Endothelial cell of umbilical vein (primary cell): ENCODE results near the gene MEI4. TPM values are rescaled to one million over a fixed set of nuclear protein-coding genes. Genes with fewer than 3 reads are reported as not detected.
"Not testable (repeated sequence)": the region's sequence is repeated elsewhere in the genome, so short reads cannot be mapped to it uniquely, and the experiment has no call there.

Source experiments
- BruUV-seq: library from RNA; stranded (reverse); fragments of 400-500 nt; replicated peaks from 2 replicates; lab custom pipeline; 2021; lab: Mats Ljungman, UMichigan
- CTCF ChIA-PET: fragments of 300-600, 350-600 bp; sonication (Branson Sonifier 250); formaldehyde crosslinking; loops from one replicate; lab custom pipeline; 2021; ENCODE audit warnings: antibody characterized with exemption, inconsistent platforms; lab: Charles Lee
- POLR2A ChIA-PET: fragments of 300-600, 350-600 bp; sonication (Branson Sonifier 250); formaldehyde crosslinking; loops from one replicate; lab custom pipeline; 2021; ENCODE audit warnings: antibody characterized with exemption, inconsistent platforms; lab: Charles Lee
- DNase-seq: peaks from one replicate; pipeline ENCODE4 v3.0.0-alpha.2; 2011; ENCODE audit warnings: low read depth, low spot score
- FAIRE-seq: peaks from 2 replicates; lab custom pipeline; 2011; peaks lifted over from hg19 to GRCh38; lab: Jason Lieb, UNC
- H2AFZ ChIP-seq: 2 replicates; pipeline ENCODE4 v1.6.0; 2012; ENCODE audit warnings: low read depth, low read length, control low read depth, inconsistent platforms
- H3K27ac ChIP-seq: 2 replicates; pipeline ENCODE4 v1.5.1; 2011; ENCODE audit warnings: low read depth, mild to moderate bottlenecking, control low read depth, low read length, moderate library complexity; ENCODE audit not compliant: insufficient read depth
- H3K27me3 ChIP-seq, 2 experiments: 2 replicates each; pipeline versions ENCODE4 v1.6.0 to v1.6.1; 2011; ENCODE audit warnings: low read length in 2 of 2, mixed read lengths in 1 of 2; ENCODE audit not compliant: control insufficient read depth in 2 of 2, insufficient read depth in 2 of 2
- H3K36me3 ChIP-seq, 2 experiments: 2 replicates in 1 of 2; 3 replicates in 1 of 2; pipeline ENCODE4 v1.5.1; 2011; ENCODE audit warnings: low read length in 2 of 2, mild to moderate bottlenecking in 1 of 2, moderate library complexity in 1 of 2; ENCODE audit not compliant: control insufficient read depth in 2 of 2, insufficient read depth in 2 of 2; ENCODE audit errors: extremely low read depth in 1 of 2
- H3K4me1 ChIP-seq: 3 replicates; pipeline ENCODE4 v1.5.1; 2011; ENCODE audit warnings: mild to moderate bottlenecking, low read length; ENCODE audit not compliant: control insufficient read depth, insufficient read depth; ENCODE audit errors: extremely low read depth
- H3K4me2 ChIP-seq: 2 replicates; pipeline ENCODE4 v1.6.1; 2011; ENCODE audit warnings: low read length, control low read depth, mixed read lengths; ENCODE audit not compliant: insufficient read depth
- H3K4me3 ChIP-seq, 3 experiments: fragments of 200-600 bp in 1 of 3; sonication (generic), shearing (Covaris generic) in 1 of 3; replicated peaks in 1 of 3; 2 replicates each; pipeline ENCODE4 v1.5.1; 2011 to 2016; ENCODE audit warnings: control low read depth in 3 of 3, low read length in 3 of 3, mild to moderate bottlenecking in 2 of 3, inconsistent platforms in 1 of 3, low read depth in 1 of 3, moderate library complexity in 1 of 3; ENCODE audit not compliant: insufficient read depth in 1 of 3
- H3K79me2 ChIP-seq: 2 replicates; pipeline ENCODE4 v1.6.0; 2012; ENCODE audit warnings: low read length, inconsistent platforms; ENCODE audit not compliant: control insufficient read depth, insufficient read depth
- H3K9ac ChIP-seq: replicated peaks from 2 replicates; pipeline ENCODE3; 2011; ENCODE audit warnings: low read length, control low read depth; ENCODE audit not compliant: insufficient read depth; ENCODE audit errors: extremely low read depth
- H3K9me1 ChIP-seq: replicated peaks from 3 replicates; pipeline ENCODE4 v1.6.0; 2011; ENCODE audit warnings: mild to moderate bottlenecking, low read length; ENCODE audit not compliant: control insufficient read depth, insufficient read depth; ENCODE audit errors: extremely low read depth
- H3K9me3 ChIP-seq: replicated peaks from 2 replicates; pipeline ENCODE4 v1.5.1; 2012; ENCODE audit warnings: low read length, inconsistent platforms; ENCODE audit not compliant: control insufficient read depth, insufficient read depth
- H4K20me1 ChIP-seq: replicated peaks from 2 replicates; pipeline ENCODE3; 2011; ENCODE audit warnings: mild to moderate bottlenecking, low read length; ENCODE audit not compliant: control insufficient read depth, insufficient read depth; ENCODE audit errors: extremely low read depth
- EZH2 ChIP-seq: IDR thresholded peaks from 2 replicates; pipeline ENCODE4 v1.6.1; 2012; ENCODE audit warnings: borderline replicate concordance, low read depth, mild to moderate bottlenecking, moderate library complexity, low read length, inconsistent platforms; ENCODE audit not compliant: severe bottlenecking
- FOS ChIP-seq: IDR thresholded peaks from 2 replicates; pipeline ENCODE4 v1.6.1; 2011; ENCODE audit warnings: mild to moderate bottlenecking, low read length, moderate library complexity, borderline replicate concordance; ENCODE audit not compliant: insufficient read depth
- GATA2 ChIP-seq: IDR thresholded peaks from 2 replicates; pipeline ENCODE4 v1.7.0; 2011; ENCODE audit warnings: low read depth, mild to moderate bottlenecking, moderate library complexity, mixed read lengths, low read length; ENCODE audit not compliant: insufficient read length, insufficient read depth
- JUN ChIP-seq: IDR thresholded peaks from 2 replicates; pipeline ENCODE4 v1.6.1; 2011; ENCODE audit warnings: borderline replicate concordance, low read depth; ENCODE audit not compliant: insufficient read length, insufficient read depth
- MYC ChIP-seq: IDR thresholded peaks from one replicate; pipeline ENCODE4 v1.6.1; 2011; ENCODE audit warnings: mild to moderate bottlenecking, low read depth, low read length
- POLR2A ChIP-seq: IDR thresholded peaks from 2 replicates; pipeline ENCODE4 v1.6.1; 2012; ENCODE audit warnings: low read depth, mild to moderate bottlenecking, control low read depth, low read length
- POLR2AphosphoS5 ChIP-seq: IDR thresholded peaks from 2 replicates; pipeline ENCODE4 v1.6.1; 2012; ENCODE audit warnings: low read depth, mild to moderate bottlenecking, control low read depth, low read length, moderate library complexity; ENCODE audit not compliant: insufficient read depth
- dilution Hi-C: fragments of 300-500 bp; cut with MboI; formaldehyde crosslinking; loops from one replicate; pipeline ENCODE4 v1.15.0; 2019; ENCODE audit warnings: low sequenced_read_pairs; ENCODE audit not compliant: extremely low pct_ligation_motif_present
- intact Hi-C: fragments of 100-400 bp; cut with micrococcal nuclease; formaldehyde crosslinking; loops from one replicate; pipeline ENCODE4 v1.10.0; 2022
- polyA plus RNA-seq, 4 experiments: library from polyadenylated mRNA; depleted of rRNA in 3 of 4; stranded (reverse) in 3 of 4; unstranded in 1 of 4; fragments of >200 nt; gene quantifications; 2 replicates each; pipeline versions ENCODE4 v1.2.1 to v1.2.3, GENCODE V29; 2011 to 2012; ENCODE audit warnings: missing spikeins in 1 of 4
- total RNA-seq: library from RNA; stranded (reverse); gene quantifications from 2 replicates; pipeline ENCODE4 v1.2.3, GENCODE V29; 2021
- TF ChIP-seq, protein P1 (sequence below), 2 donors: IDR thresholded peaks; 1 replicate in 1 of 2; 2 replicates in 1 of 2; pipeline ENCODE4 v1.5.1; 2011; ENCODE audit warnings: low read length in 2 of 2, mild to moderate bottlenecking in 2 of 2, moderate library complexity in 2 of 2, control low read depth in 1 of 2, inconsistent platforms in 1 of 2, low read depth in 1 of 2; ENCODE audit not compliant: insufficient read depth in 1 of 2; ENCODE audit errors: extremely low read depth in 1 of 2
- TF ChIP-seq, protein P2 (sequence below): IDR thresholded peaks from 2 replicates; pipeline ENCODE4 v1.6.1; 2011; ENCODE audit not compliant: insufficient read depth, insufficient read length

Gene MEI4
- total and polyA plus RNA-seq, 2 donors (not counting 3 experiments of a cell fraction or from before 2014, with no cell fraction given) = not detected

- no peaks in the 10 kb centered on the region for H3K36me3 ChIP-seq
- no peak overlapping the region for H3K27ac ChIP-seq
- H3K79me2 ChIP-seq = no peaks in the 10 kb centered on the region
- peaks cover 0 to 2% of the 10 kb centered on the region in 2 experiments for H3K27me3 ChIP-seq
- intact Hi-C loops (no loop called here), dilution Hi-C loops (no loop called here)
- no peak overlapping the region for H3K4me2 ChIP-seq
- no peak overlapping the region for H2AFZ ChIP-seq
- H3K4me3 ChIP-seq = no peak overlapping the region
- POLR2A ChIA-PET = no interaction called here
- H3K4me1 ChIP-seq = no peaks in the 10 kb centered on the region
- FAIRE-seq (no peak), DNase-seq (no peak)
- BruUV-seq = no TSS peak
- no peak overlapping the region for H3K9ac ChIP-seq
- CTCF ChIA-PET = interaction anchor here (0.7 kb wide), 1 partner anchor 528 kb away, joined by 3 read pairs; no protein-coding TSS in a partner anchor
- no peaks in the 10 kb centered on the region for H3K9me1 ChIP-seq
- H4K20me1 ChIP-seq = no peaks in the 10 kb centered on the region
- TF ChIP-seq EZH2 (no peak), FOS (no peak), JUN (no peak), POLR2AphosphoS5 (no peak), GATA2 (no peak), MYC (no peak), POLR2A (no peak)
- TF ChIP-seq, protein P1, sequence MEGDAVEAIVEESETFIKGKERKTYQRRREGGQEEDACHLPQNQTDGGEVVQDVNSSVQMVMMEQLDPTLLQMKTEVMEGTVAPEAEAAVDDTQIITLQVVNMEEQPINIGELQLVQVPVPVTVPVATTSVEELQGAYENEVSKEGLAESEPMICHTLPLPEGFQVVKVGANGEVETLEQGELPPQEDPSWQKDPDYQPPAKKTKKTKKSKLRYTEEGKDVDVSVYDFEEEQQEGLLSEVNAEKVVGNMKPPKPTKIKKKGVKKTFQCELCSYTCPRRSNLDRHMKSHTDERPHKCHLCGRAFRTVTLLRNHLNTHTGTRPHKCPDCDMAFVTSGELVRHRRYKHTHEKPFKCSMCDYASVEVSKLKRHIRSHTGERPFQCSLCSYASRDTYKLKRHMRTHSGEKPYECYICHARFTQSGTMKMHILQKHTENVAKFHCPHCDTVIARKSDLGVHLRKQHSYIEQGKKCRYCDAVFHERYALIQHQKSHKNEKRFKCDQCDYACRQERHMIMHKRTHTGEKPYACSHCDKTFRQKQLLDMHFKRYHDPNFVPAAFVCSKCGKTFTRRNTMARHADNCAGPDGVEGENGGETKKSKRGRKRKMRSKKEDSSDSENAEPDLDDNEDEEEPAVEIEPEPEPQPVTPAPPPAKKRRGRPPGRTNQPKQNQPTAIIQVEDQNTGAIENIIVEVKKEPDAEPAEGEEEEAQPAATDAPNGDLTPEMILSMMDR (IDR thresholded peaks at IDR 0.05; ENCODE audit: extremely low read depth in 1 of 2, insufficient read depth in 1 of 2, low read depth in 1 of 2, low read length in 2 of 2) = no peak
- TF ChIP-seq, protein P2, sequence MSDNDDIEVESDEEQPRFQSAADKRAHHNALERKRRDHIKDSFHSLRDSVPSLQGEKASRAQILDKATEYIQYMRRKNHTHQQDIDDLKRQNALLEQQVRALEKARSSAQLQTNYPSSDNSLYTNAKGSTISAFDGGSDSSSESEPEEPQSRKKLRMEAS = no peak
- no peaks in the 10 kb centered on the region for H3K9me3 ChIP-seq
These were observed 63.5 kb downstream of the MEI4 start for GRCh38 chr6:77716311-77716710.

DNA sequence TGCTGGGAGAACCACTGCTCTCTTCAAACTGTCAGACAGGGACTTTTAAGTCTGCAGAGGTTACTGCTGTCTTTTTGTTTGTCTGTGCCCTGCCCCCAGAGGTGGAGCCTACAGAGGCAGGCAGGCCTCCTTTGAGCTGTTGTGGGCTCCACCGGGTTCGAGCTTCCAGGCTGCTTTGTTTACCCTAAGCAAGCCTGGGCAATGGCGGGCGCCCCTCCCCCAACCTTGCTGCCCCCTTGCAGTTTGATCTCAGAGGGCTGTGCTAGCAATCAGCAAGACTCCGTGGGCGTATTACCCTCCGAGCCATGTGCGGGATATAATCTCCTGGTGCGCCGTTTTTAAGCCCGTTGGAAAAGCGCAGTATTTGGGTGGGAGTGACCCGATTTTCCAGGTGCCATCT lies 83.2 kb downstream of the MEI4 start:
- H2AFZ ChIP-seq, H3K27me3 ChIP-seq, dilution Hi-C loops, FAIRE-seq, H3K27ac ChIP-seq, H3K9ac ChIP-seq, H3K4me2 ChIP-seq, POLR2A ChIA-PET, BruUV-seq, H3K9me1 ChIP-seq, H3K4me3 ChIP-seq, DNase-seq, H3K79me2 ChIP-seq, H4K20me1 ChIP-seq, H3K36me3 ChIP-seq, CTCF ChIA-PET, H3K9me3 ChIP-seq, H3K4me1 ChIP-seq, intact Hi-C loops: not testable (repeated sequence)
